Measurements from ENCODE around the gene PIK3R2. TPM values are rescaled to one million over a fixed set of nuclear protein-coding genes. Genes with fewer than 3 reads are reported as not detected.
"Not testable (repeated sequence)": the region's sequence is repeated elsewhere in the genome, so short reads cannot be mapped to it uniquely, and the experiment has no call there.

PIK3R2 gene
- 10 to 100 TPM; 12.6 to 20.1 TPM for total RNA-seq

- no peaks in the 10 kb centered on the region for H3K9me3 Mint-ChIP-seq
- peaks cover 31 to 38% of the 10 kb centered on the region in 2 donors for H3K4me1 Mint-ChIP-seq (ENCODE audit: low read depth in 2 of 2)
- H3K27ac Mint-ChIP-seq: peak within 1 kb of the TSS; percentile 97
- DNase-seq (ENCODE audit: low spot score) (peak; percentile 100), ATAC-seq (peak; percentile 92 to 95)
- no peaks in the 10 kb centered on the region for H3K27me3 Mint-ChIP-seq
- peak within 1 kb of the TSS; percentile 95 for H3K4me3 Mint-ChIP-seq
- no peaks in the 10 kb centered on the region for H3K36me3 Mint-ChIP-seq
These were observed at the start of gene PIK3R2 for GRCh38 chr19:18152817-18153555. Gene PIK3R2, plus strand, starts transcription at chr19:18153163. Its CDS starts 2,717 bp downstream, at chr19:18155880.

- Mint-ChIP-seq H3K36me3 (no peaks in the 10 kb centered on the region), H3K9me3 (no peaks in the 10 kb centered on the region), H3K4me3 (peak overlapping the region; percentile 79), H3K27ac (peak overlapping the region in 1 of 2 donors; percentile 71), H3K27me3 (no peaks in the 10 kb centered on the region), H3K4me1 (ENCODE audit: low read depth in 2 of 2) (peaks cover 16 to 20% of the 10 kb centered on the region in 2 donors)
- DNase-seq (ENCODE audit: low spot score) (no peak), ATAC-seq (no peak)
These were observed 48.2 kb upstream of the PIK3R2 start for GRCh38 chr19:18104793-18105131.

GRCh38 chr19:18105259-18105658, 47.7 kb upstream of the PIK3R2 start:
- not testable (repeated sequence) for H3K9me3 Mint-ChIP-seq; H3K4me3 Mint-ChIP-seq; DNase-seq (ENCODE audit: low spot score); ATAC-seq; H3K27me3 Mint-ChIP-seq; H3K36me3 Mint-ChIP-seq; H3K27ac Mint-ChIP-seq
- peaks cover 14 to 19% of the 10 kb centered on the region in 2 donors for H3K4me1 Mint-ChIP-seq (ENCODE audit: low read depth in 2 of 2)

GRCh38 chr19:18107235-18107634, 45.7 kb upstream of the PIK3R2 start:
- H3K4me3 Mint-ChIP-seq: peak overlapping the region; percentile 1
- DNase-seq (ENCODE audit: low spot score): no peak
- H3K36me3 Mint-ChIP-seq: no peaks in the 10 kb centered on the region
- ATAC-seq: no peak
- H3K9me3 Mint-ChIP-seq: no peaks in the 10 kb centered on the region
- H3K4me1 Mint-ChIP-seq (ENCODE audit: low read depth in 2 of 2): peaks cover 14 to 16% of the 10 kb centered on the region in 2 donors
- no peaks in the 10 kb centered on the region for H3K27me3 Mint-ChIP-seq
- H3K27ac Mint-ChIP-seq: no peak overlapping the region

GRCh38 chr19:18108897-18109296, 44.1 kb upstream of the PIK3R2 start:
- Mint-ChIP-seq H3K36me3 (no peaks in the 10 kb centered on the region), H3K27me3 (no peaks in the 10 kb centered on the region), H3K4me3 (peak overlapping the region; percentile 75), H3K9me3 (no peaks in the 10 kb centered on the region), H3K27ac (peak overlapping the region; percentile 55 to 81), H3K4me1 (ENCODE audit: low read depth in 2 of 2) (peaks cover 17 to 19% of the 10 kb centered on the region in 2 donors)
- DNase-seq (ENCODE audit: low spot score) (no peak), ATAC-seq (no peak)

- peaks cover 18 to 19% of the 10 kb centered on the region in 2 donors for H3K4me1 Mint-ChIP-seq (ENCODE audit: low read depth in 2 of 2)
- H3K27ac Mint-ChIP-seq: peak overlapping the region; percentile 55 to 81
- H3K27me3 Mint-ChIP-seq: no peaks in the 10 kb centered on the region
- H3K4me3 Mint-ChIP-seq: peak overlapping the region; percentile 75
- H3K36me3 Mint-ChIP-seq: no peaks in the 10 kb centered on the region
- no peaks in the 10 kb centered on the region for H3K9me3 Mint-ChIP-seq
- DNase-seq (ENCODE audit: low spot score): no peak
- ATAC-seq: no peak
These were observed 43.6 kb upstream of the PIK3R2 start for GRCh38 chr19:18109341-18109732.

- DNase-seq (ENCODE audit: low spot score) (peak; percentile 84), ATAC-seq (peak; percentile 85 to 92)
- H3K27me3 Mint-ChIP-seq: no peaks in the 10 kb centered on the region
- H3K27ac Mint-ChIP-seq: peak overlapping the region in 1 of 2 donors; percentile 81
- no peaks in the 10 kb centered on the region for H3K36me3 Mint-ChIP-seq
- H3K9me3 Mint-ChIP-seq: no peaks in the 10 kb centered on the region
- peak overlapping the region; percentile 75 for H3K4me3 Mint-ChIP-seq
- H3K4me1 Mint-ChIP-seq (ENCODE audit: low read depth in 2 of 2): peaks cover 15 to 22% of the 10 kb centered on the region in 2 donors
These were observed 43.0 kb upstream of the PIK3R2 start for GRCh38 chr19:18109733-18110608.

- ATAC-seq (no peak), DNase-seq (ENCODE audit: low spot score) (no peak)
- Mint-ChIP-seq H3K4me1 (ENCODE audit: low read depth in 2 of 2) (peaks cover 20 to 30% of the 10 kb centered on the region in 2 donors), H3K4me3 (peak overlapping the region; percentile 60), H3K36me3 (no peaks in the 10 kb centered on the region), H3K9me3 (no peaks in the 10 kb centered on the region), H3K27ac (no peak overlapping the region), H3K27me3 (no peaks in the 10 kb centered on the region)
These were observed 42.2 kb upstream of the PIK3R2 start for GRCh38 chr19:18110609-18111232.

- Mint-ChIP-seq H3K36me3 (no peaks in the 10 kb centered on the region), H3K4me3 (no peak overlapping the region), H3K27ac (peak overlapping the region in 1 of 2 donors; percentile 23), H3K27me3 (no peaks in the 10 kb centered on the region), H3K4me1 (ENCODE audit: low read depth in 2 of 2) (peaks cover 23 to 39% of the 10 kb centered on the region in 2 donors), H3K9me3 (no peaks in the 10 kb centered on the region)
- DNase-seq (ENCODE audit: low spot score) (peak; percentile 81), ATAC-seq (peak in 1 of 2 donors; percentile 50)
These were observed 39.9 kb upstream of the PIK3R2 start for GRCh38 chr19:18112989-18113478.

GRCh38 chr19:18113827-18114226, 39.1 kb upstream of the PIK3R2 start:
- Mint-ChIP-seq H3K27me3 (no peaks in the 10 kb centered on the region), H3K27ac (no peak overlapping the region), H3K4me1 (ENCODE audit: low read depth in 2 of 2) (peaks cover 24 to 39% of the 10 kb centered on the region in 2 donors), H3K9me3 (no peaks in the 10 kb centered on the region), H3K36me3 (no peaks in the 10 kb centered on the region), H3K4me3 (no peak overlapping the region)
- ATAC-seq (no peak), DNase-seq (ENCODE audit: low spot score) (no peak)

GRCh38 chr19:18114483-18114882, 38.5 kb upstream of the PIK3R2 start:
- no peaks in the 10 kb centered on the region for H3K36me3 Mint-ChIP-seq
- peaks cover 27 to 39% of the 10 kb centered on the region in 2 donors for H3K4me1 Mint-ChIP-seq (ENCODE audit: low read depth in 2 of 2)
- no peak overlapping the region for H3K27ac Mint-ChIP-seq

GRCh38 chr19:18117364-18117691, 35.6 kb upstream of the PIK3R2 start:
- peak overlapping the region; percentile 52 to 69 for H3K27ac Mint-ChIP-seq
- H3K4me3 Mint-ChIP-seq: peak overlapping the region; percentile 82
- H3K4me1 Mint-ChIP-seq (ENCODE audit: low read depth in 2 of 2): peaks cover 34 to 47% of the 10 kb centered on the region in 2 donors
- H3K36me3 Mint-ChIP-seq: no peaks in the 10 kb centered on the region
- no peak for ATAC-seq
- no peak for DNase-seq (ENCODE audit: low spot score)
- no peaks in the 10 kb centered on the region for H3K9me3 Mint-ChIP-seq
- H3K27me3 Mint-ChIP-seq: no peaks in the 10 kb centered on the region

More at GRCh38 chr19:18114483-18114882, 38.5 kb upstream of the PIK3R2 start:
- no peak overlapping the region for H3K4me3 Mint-ChIP-seq
- DNase-seq (ENCODE audit: low spot score) (no peak), ATAC-seq (no peak)
- no peaks in the 10 kb centered on the region for H3K27me3 Mint-ChIP-seq
- H3K9me3 Mint-ChIP-seq: no peaks in the 10 kb centered on the region

GRCh38 chr19:18117692-18118378, 35.1 kb upstream of the PIK3R2 start:
- Mint-ChIP-seq H3K4me1 (ENCODE audit: low read depth in 2 of 2) (peaks cover 29 to 44% of the 10 kb centered on the region in 2 donors), H3K9me3 (no peaks in the 10 kb centered on the region), H3K27ac (peak overlapping the region; percentile 52 to 81), H3K4me3 (peak overlapping the region; percentile 87), H3K27me3 (no peaks in the 10 kb centered on the region), H3K36me3 (no peaks in the 10 kb centered on the region)
- ATAC-seq (peak; percentile 96 to 97), DNase-seq (ENCODE audit: low spot score) (peak; percentile 97)

Data from natural killer cell treated with Interleukin-12 subunit alpha and Interleukin-12 subunit beta and Interleukin-15 and Interleukin-18, amount 100 ng/mL, for 72 hours (primary cell).